HG03521 (cell line): ENCODE results near the gene PDE1A.

ENCODE experiments used
- ATAC-seq: cut with Tn5 transposase; IDR thresholded peaks from one replicate; pipeline ENCODE4 v1.9.1; 2021; ENCODE audit warnings: mild to moderate bottlenecking, moderate library complexity; ENCODE audit not compliant: unreplicated experiment

Gene PDE1A

GRCh38 chr2:182220335-182220734, 206.5 kb downstream of the PDE1A start:
- no peak for ATAC-seq

DNA sequence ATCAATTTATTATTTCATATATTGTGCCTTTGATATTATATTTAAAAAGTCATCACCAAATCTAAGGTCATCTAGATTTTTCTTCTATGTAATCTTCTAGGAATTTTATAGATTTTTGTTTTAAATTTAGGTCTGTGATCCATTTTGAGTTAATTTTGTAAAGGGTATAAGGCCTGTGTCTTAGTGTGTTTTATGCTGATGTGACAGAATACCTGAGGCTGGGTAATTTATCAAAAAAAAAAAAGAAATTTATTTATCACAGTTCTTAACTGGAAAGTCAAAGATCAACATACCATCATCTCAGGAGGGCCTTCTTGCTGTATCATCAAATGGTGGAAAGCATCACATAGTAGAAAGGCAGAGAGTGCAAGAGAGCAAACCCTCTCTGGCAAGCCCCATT, 216.2 kb downstream of the PDE1A start:
- no peak for ATAC-seq

GRCh38 chr2:182208421-182208820, 218.4 kb downstream of the PDE1A start:
- no peak for ATAC-seq

DNA sequence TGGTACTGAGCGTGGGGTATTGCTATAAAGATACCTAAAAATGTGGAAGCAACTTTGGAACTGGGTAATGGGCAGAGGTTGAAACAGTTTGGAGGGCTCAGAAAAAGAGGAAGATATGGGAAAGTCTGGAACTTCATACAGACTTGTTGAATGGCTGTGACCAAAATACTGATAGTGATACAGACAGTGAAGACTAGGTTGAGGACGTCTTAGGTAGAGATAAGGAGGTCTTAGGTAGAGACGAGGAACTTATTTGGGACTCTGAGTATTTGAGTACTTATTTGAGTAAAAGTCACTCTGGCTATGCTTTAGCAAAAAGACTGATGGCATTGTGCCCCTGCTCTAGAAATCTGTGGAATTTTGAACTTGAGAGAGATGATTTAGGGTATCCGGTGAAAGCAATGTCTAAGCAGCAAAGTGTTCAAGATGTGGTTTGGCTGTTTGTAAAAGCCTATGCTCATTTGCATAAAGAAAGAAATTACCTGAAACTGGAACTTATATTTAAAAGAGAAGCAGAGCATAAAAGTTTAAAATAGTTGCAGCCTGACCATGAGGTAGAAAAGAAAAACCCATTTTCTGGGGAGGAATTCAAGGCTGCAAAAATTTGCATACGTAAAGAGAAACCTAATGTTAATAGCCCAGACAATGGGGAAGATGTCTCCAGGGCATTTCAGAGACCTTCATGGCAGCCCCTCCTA, 219.6 kb downstream of the PDE1A start:
- ATAC-seq, result peak; percentile 84

DNA sequence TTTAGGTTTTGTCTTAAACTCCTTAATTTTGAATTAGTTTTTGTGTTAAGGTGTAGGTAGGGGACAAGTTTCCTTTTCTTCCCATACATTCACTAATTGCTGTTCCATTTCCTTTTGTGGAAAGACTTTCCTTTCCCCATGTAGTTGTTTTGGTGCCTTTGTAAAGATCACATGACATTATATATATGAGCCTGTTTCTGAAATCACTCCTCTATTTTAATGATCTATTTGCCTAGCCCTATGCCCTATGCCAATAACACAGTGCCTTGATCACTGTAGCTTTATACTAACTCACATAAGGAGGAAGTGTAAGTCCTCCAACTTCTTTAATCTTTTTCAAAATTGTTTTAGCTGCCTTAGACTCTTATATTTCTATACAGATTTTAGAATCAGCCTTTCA, 229.3 kb downstream of the PDE1A start:
- ATAC-seq, result no peak

DNA sequence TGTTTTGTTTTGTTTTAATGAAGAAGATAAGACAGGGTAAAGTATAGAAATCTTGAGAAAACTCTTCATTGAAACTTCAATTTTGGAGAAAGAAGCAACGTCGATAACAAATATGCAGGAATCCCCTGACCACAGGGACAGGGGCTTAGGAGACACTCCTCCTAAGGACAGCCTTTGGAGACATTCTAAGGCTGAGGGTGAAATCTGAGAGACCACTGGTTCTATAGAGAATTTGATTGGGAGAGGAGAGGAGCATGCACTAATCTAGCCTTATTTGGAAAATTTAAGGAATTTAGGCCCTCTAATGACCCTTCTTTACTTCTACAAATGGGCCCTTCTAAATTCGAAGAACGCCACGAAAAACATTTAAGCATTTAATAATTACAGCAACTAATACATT, 233.5 kb downstream of the PDE1A start:
- ATAC-seq, result no peak

DNA sequence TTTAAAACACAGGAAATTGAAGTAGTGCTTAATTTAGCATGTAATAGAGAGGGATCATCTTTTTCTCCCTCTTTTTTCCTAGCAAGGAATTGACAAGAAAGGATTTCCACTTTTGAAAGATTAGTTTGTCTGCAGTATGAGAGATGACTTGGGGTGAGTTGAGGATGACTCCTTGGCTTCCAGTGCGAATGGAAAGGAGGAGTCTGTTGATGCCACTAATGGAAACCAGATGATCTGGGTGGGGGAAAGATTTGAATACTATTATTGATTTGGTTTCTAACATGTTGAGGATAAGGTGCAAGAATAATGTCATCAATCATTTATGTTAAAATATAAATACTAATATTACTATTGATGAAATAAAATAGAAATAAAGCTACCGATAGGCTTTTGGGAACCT, 235.8 kb downstream of the PDE1A start:
- ATAC-seq, result no peak

GRCh38 chr2:182187130-182187529, 239.7 kb downstream of the PDE1A start:
- ATAC-seq, result no peak

DNA sequence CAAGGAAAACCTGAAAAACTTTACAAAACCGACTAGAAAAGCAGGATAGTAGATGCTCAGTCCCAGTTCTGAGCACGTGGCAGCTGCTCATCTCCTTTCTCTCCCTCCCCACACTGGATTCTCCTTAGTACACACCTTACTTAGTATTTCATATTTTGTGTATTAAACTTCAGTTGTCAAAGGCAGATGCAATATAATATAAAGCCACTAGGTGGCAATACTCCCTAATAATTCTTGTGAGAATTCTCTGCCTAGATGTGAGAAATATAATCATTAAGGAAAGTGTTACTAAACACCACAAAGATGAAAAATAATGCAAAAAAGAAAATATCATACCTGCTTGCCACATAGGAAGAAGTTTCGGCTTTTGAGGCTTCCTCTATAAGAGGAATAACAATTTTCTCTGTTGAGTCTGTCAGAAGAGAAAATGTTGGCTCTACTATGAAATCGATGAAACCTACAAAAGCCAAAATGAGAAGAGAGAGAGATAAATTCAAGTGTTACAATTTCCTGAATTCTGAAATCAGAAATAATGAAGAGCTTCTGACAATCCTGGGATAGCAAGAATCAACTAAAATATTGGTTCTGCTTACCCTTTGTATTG, 240.6 kb downstream of the PDE1A start:
- no peak for ATAC-seq

GRCh38 chr2:182182436-182182835, 244.4 kb downstream of the PDE1A start:
- no peak for ATAC-seq

GRCh38 chr2:182181381-182181780, 245.5 kb downstream of the PDE1A start:
- ATAC-seq, result no peak

DNA sequence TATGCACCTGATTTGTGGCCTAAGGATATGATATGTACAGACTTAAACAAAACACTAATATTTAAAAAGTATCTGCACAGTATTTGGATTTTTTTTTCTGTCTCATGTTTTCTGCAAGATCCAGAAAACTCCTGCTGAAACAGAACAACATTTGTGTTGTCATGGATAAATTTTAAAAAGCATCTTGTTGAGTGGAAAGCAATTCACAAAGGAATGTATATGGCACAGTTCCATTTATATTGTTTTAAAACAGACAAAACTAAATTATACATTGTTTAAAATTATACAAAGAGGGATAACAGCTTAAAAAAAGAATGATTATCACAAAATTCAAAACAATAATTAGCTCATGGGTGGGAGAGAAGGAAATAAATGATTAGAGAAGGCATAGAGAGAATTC, 247.7 kb downstream of the PDE1A start:
- no peak for ATAC-seq

DNA sequence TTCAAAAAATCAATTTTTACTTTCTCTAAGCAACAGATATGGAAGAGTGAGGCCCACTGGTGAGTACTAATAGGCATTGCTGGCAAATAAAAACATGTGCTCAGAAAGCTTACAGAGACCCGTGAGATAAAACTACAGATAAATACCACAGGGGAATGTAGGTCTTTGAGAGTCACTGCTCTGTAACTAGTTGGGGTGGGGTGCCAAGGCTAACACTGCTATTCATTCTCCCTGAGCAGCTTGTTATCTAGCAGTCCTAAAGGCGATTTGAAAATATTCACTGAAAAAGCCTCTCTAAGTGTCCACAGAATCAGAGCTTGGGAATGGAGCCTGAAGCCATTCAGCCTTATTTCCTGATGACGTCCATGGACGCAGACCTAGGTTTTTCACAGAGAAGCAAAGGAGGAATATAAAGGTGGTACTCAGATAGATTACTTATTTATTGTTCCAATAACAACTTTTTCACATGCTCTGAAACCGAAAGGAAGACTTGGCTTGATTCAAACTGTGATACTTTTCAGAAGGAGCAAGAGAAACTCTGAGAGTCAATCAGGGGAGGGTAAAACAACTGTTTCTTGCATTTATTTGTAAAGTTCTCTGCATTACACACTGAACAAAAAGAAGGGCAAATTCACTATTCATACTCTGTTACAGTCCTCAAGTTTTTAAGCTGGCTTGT, 252.8 kb downstream of the PDE1A start:
- ATAC-seq, result no peak

- ATAC-seq, result no peak
These were observed 256.5 kb downstream of the PDE1A start for GRCh38 chr2:182170341-182170740.

- no peak for ATAC-seq
These were observed 259.0 kb downstream of the PDE1A start for GRCh38 chr2:182167882-182168281.

- ATAC-seq, result no peak
These were observed 260.0 kb downstream of the PDE1A start for GRCh38 chr2:182166841-182167240.

DNA sequence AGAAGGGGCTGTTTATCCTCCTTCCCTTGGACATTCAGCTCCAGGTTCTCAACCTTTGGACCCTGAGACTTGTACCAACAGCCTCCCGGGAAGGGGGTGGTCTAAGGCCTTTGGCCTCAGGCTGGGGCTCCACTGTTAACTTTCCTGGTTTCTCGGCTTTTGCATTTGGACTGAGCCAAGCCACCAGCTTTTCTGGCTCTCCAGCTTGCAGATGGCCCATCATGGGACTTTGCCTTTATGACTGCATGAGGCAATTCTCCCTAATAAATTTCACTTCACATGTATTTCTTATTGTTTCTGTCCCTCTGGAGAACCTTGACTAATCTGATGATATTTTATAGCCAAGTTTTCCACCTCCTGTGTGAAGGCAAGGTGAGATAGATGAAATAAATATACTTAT, 260.4 kb downstream of the PDE1A start:
- no peak for ATAC-seq

- no peak for ATAC-seq
These were observed 261.6 kb downstream of the PDE1A start for GRCh38 chr2:182165202-182165601.

GRCh38 chr2:182164686-182165085, 262.1 kb downstream of the PDE1A start:
- ATAC-seq, result no peak

DNA sequence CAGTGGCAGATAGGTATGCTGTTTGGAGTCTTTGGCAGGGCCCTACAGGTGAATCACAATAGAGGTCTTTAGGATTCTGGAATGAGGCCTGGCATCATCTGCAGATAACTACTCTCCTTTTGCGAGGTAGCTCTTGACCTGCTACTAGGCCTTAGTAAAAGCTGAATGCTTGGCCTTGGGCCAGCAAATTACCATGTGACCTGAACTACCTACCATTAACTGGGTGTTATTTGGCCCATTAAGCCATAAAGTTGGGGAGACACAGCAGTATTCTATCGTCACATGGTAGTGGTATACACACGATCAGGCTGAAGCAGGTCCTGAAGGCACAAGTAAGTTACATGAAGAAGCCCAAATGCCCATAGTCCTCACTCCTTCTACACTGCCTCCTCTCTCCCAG, 263.0 kb downstream of the PDE1A start:
- ATAC-seq, result no peak

DNA sequence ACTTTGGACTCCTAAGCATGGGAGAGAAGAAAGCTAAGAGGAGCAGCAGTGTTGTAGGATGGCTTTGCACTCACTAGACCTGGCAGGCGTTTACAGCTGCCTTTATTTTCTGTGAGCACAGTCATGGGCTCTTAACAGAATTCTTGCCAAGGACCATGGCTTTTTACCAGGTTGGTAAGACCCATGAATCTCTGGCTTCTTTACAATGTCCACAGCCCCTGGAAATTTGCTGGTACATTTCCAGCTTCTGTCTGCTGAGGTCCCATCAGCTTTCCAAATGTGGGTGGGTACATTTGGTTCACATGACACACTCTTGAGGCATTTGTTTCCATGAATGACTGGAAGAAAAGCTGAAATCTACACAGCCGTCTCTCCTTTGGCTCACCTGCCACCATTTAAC, 278.5 kb downstream of the PDE1A start:
- no peak for ATAC-seq

DNA sequence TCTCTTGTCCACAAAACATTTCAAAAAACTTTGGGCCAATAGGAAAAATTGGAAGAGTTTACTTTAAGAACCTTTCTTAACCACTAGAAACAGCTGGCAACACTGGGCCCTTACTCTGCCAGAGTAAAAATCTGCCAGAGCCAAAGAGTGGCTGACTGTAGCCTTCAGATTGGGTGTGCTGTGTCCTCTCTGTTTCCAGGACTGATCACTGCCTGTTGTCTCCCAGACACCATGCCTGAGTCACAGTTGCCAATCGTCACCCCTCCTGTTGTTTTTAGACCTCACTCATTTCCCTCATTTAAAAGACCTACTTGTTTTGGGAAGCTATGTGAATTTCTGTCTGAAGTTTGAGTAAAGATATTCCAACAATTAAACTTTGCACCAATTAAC, 282.1 kb downstream of the PDE1A start:
- no peak for ATAC-seq
